Naive thymus-derived CD4-positive, alpha-beta T cell (primary cell): ENCODE results near the gene THBS2. TPM values are rescaled to one million over a fixed set of nuclear protein-coding genes. Genes with fewer than 3 reads are reported as not detected.

Experiments used
- ATAC-seq: fragments of 150-1000 bp; cut with Tn5 transposase; 2 replicates; pipeline ENCODE4 v1.10.0; 2021; ENCODE audit warnings: mild to moderate bottlenecking, moderate library complexity
- CTCF ChIA-PET: fragments of 350-600 bp; sonication (Branson Sonifier 250); formaldehyde crosslinking; loops from one replicate; lab custom pipeline; 2021; ENCODE audit warnings: antibody characterized with exemption; lab: Charles Lee
- POLR2A ChIA-PET: fragments of 350-600 bp; sonication (Branson Sonifier 250); formaldehyde crosslinking; loops from one replicate; lab custom pipeline; 2021; ENCODE audit warnings: antibody characterized with exemption, inconsistent platforms; lab: Charles Lee
- DNase-seq, 9 donors: peaks; one replicate each; pipeline versions ENCODE4 v3.0.0 to v3.0.0-alpha.2; 2020 to 2022; ENCODE audit warnings: mixed read lengths in 1 of 9
- H3K27ac ChIP-seq: one replicate; pipeline ENCODE4 v1.7.0; 2013; ENCODE audit warnings: mild to moderate bottlenecking, low read depth, low read length, moderate library complexity
- H3K27me3 ChIP-seq, 2 donors: one replicate each; pipeline ENCODE4 v1.7.0; 2013; ENCODE audit warnings: low read length in 2 of 2, mild to moderate bottlenecking in 2 of 2, moderate library complexity in 2 of 2; ENCODE audit not compliant: control insufficient read depth in 2 of 2, insufficient read depth in 2 of 2
- H3K36me3 ChIP-seq, 3 experiments: 1 replicate in 2 of 3; 2 replicates in 1 of 3; pipeline ENCODE4 v1.7.0; 2013; ENCODE audit warnings: low read length in 3 of 3, mild to moderate bottlenecking in 3 of 3, moderate library complexity in 1 of 3; ENCODE audit not compliant: insufficient read depth in 3 of 3, control insufficient read depth in 2 of 3
- H3K4me1 ChIP-seq, 2 donors: one replicate each; pipeline ENCODE4 v1.7.0; 2013; ENCODE audit warnings: low read length in 2 of 2, mild to moderate bottlenecking in 2 of 2, moderate library complexity in 1 of 2; ENCODE audit not compliant: control insufficient read depth in 2 of 2, insufficient read depth in 2 of 2
- H3K4me3 ChIP-seq: 2 replicates; pipeline ENCODE4 v1.7.0; 2013; ENCODE audit warnings: mild to moderate bottlenecking, low read length
- H3K9me3 ChIP-seq, 3 experiments: 1 replicate in 2 of 3; 2 replicates in 1 of 3; pipeline ENCODE4 v1.7.0; 2013; ENCODE audit warnings: low read length in 3 of 3; ENCODE audit not compliant: control insufficient read depth in 2 of 3
- H3K27ac Mint-ChIP-seq, 9 donors: one replicate each; pipeline ENCODE4 v1.8.0; 2020 to 2022; ENCODE audit warnings: mixed read lengths in 9 of 9, mild to moderate bottlenecking in 8 of 9, moderate library complexity in 5 of 9, inconsistent platforms in 2 of 9
- H3K27me3 Mint-ChIP-seq, 5 donors: one replicate each; pipeline ENCODE4 v1.8.0; 2021 to 2022; ENCODE audit warnings: mixed read lengths in 5 of 5, mild to moderate bottlenecking in 1 of 5
- H3K36me3 Mint-ChIP-seq, 5 donors: one replicate each; pipeline ENCODE4 v1.8.0; 2020 to 2022; ENCODE audit warnings: mixed read lengths in 5 of 5, mild to moderate bottlenecking in 3 of 5, inconsistent platforms in 1 of 5
- H3K4me1 Mint-ChIP-seq, 7 donors: one replicate each; pipeline ENCODE4 v1.8.0; 2020 to 2022; ENCODE audit warnings: mixed read lengths in 7 of 7, mild to moderate bottlenecking in 3 of 7, inconsistent platforms in 1 of 7
- H3K4me3 Mint-ChIP-seq, 10 donors: one replicate each; pipeline ENCODE4 v1.8.0; 2020 to 2022; ENCODE audit warnings: mild to moderate bottlenecking in 10 of 10, mixed read lengths in 10 of 10, moderate library complexity in 6 of 10, inconsistent platforms in 2 of 10
- H3K9me3 Mint-ChIP-seq, 11 donors: one replicate each; pipeline ENCODE4 v1.8.0; 2020 to 2022; ENCODE audit warnings: mixed read lengths in 11 of 11, mild to moderate bottlenecking in 4 of 11, inconsistent platforms in 1 of 11, moderate library complexity in 1 of 11
- intact Hi-C, 2 donors: fragments of 100-400 bp; cut with micrococcal nuclease; formaldehyde crosslinking; loops; one replicate each; pipeline ENCODE4 v1.15.1; 2023
- polyA plus RNA-seq, 2 donors: library from polyadenylated mRNA; unstranded; fragments of 300-500 nt; fragmentation: Illumina TruSeq; gene quantifications; one replicate each; pipeline ENCODE4 v1.2.3, GENCODE V29; 2021
- total RNA-seq, 6 experiments: library from RNA in 5 of 6; stranded (reverse) in 5 of 6; gene quantifications; 1 replicate in 5 of 6; 2 replicates in 1 of 6; pipeline ENCODE4 v1.2.3 and lab custom pipeline; 2021 to 2026

Gene THBS2
- total and polyA plus RNA-seq, 7 experiments from 2014 or later = 0.08 TPM; not detected in 6

DNA sequence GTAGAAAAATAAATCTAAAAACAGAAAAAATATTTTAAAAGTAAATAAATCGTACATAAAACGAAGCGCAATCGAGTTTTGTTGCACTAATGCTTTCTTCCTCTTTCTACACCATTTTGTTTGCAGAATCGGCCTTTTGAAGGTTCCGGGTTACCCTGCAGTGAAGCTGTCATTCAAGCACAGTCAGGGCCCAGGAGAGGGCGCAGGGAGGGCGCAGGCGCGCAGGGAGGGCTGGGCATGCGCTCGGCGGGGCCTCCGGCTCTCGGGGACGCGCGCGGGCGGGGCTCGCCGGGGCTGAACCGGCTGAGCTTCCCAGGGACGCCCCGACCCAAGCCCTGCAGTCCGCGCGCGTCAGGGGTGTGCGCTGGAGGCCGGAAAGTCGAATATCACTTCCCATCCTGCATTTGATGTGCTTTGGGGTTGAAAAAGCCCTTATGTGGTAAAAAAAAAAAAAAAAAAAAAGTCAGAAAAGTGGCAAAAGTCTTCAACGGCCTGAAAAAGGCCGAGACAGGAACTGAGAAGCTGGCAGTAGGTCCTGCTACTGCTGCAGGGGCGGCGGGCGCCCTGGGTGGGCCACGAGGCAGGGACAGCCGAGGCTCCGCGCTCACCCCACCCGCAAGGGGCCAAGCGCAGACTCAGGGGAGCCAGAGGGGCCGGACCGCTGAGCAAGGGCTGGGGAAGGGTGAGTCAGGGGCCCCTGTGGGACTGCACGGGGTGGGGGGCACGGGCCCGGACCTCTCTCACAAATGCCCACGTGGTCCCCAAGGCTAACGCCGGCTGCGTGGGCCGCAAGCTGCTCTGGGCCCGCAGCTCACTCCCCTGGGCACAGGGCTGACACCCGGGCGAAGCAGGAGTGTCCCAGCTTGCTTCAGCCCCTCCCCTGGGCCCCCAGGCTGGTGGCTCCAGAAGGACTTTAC lies 40.5 kb downstream of the THBS2 start:
- Mint-ChIP-seq H3K4me3 (peak overlapping the region; percentile 53 to 82 (median 68)), H3K36me3 (peaks cover 4 to 16% (median 5%) of the 10 kb centered on the region in 5 donors), H3K4me1 (peaks cover 0 to 30% (median 16%) of the 10 kb centered on the region in 7 donors), H3K27me3 (peaks cover 0 to 4% (median 0%) of the 10 kb centered on the region in 5 donors), H3K9me3 (peaks cover 2 to 37% (median 4%) of the 10 kb centered on the region in 11 donors), H3K27ac (peak overlapping the region; percentile 53 to 90 (median 81))
- peak; percentile 99 for ATAC-seq
- intact Hi-C loops = loop anchor here (1.0 to 5.0 kb wide), 9 partner anchors 329 to 1386 kb away; partner anchors contain the start of genes TBP (in 2 of the 2), AFDN (in 1 of the 2), C6orf120 (in 1 of the 2) and DYNLT2 (in 1 of the 2)
- Histone ChIP-seq H3K27me3 (no peaks in the 10 kb centered on the region), H3K27ac (peak overlapping the region; percentile 56), H3K4me1 (peaks cover 4 to 8% of the 10 kb centered on the region in 2 donors), H3K36me3 (no peaks in the 10 kb centered on the region), H3K4me3 (peak overlapping the region; percentile 13), H3K9me3 (no peaks in the 10 kb centered on the region)
- ChIA-PET POLR2A (interaction anchor here (0.6 to 1.1 kb wide), 5 partner anchors 489 to 1372 kb away, joined by 3 to 4 read pairs (median 3); partner anchors contain the start of genes C6orf120, DYNLT2, ERMARD and PDCD2), CTCF (no interaction called here)
- peak; percentile 82 to 94 (median 91) for DNase-seq

DNA sequence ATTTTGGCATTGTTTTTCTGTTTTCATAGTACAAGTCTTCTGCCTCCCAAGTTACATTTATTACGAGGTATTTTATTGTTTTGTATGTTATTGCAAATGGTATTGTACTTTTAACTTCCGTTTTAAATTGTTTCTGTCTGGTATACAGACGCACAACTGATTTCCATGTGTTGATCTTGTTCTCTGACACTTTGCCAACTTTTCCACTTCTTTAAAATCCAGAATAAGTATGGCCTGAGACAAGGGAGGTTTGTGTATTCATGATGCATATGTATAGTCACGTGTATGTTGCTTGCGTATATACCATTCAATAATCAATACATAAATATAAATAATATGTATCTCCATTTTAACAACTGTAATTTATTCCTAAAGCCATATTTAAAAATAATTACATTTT lies 41.2 kb downstream of the THBS2 start:
- POLR2A ChIA-PET = interaction anchor here (1.0 to 1.1 kb wide), 2 partner anchors 489 to 1372 kb away, joined by 3 to 4 read pairs; partner anchors contain the start of genes C6orf120, PDCD2 and WDR27
- Histone ChIP-seq H3K4me3 (peak overlapping the region; percentile 31), H3K36me3 (no peaks in the 10 kb centered on the region), H3K27ac (no peak overlapping the region), H3K4me1 (peaks cover 4 to 8% of the 10 kb centered on the region in 2 donors), H3K9me3 (peaks cover 0 to 2% (median 2%) of the 10 kb centered on the region in 3 experiments), H3K27me3 (no peaks in the 10 kb centered on the region)
- ATAC-seq (no peak), DNase-seq (no peak)
- Mint-ChIP-seq H3K36me3 (peaks cover 4 to 15% (median 12%) of the 10 kb centered on the region in 5 donors), H3K9me3 (peaks cover 2 to 44% (median 10%) of the 10 kb centered on the region in 11 donors), H3K27ac (peak overlapping the region in 6 of 9 donors; percentile 23 to 88 (median 70)), H3K4me3 (peak overlapping the region in 6 of 10 donors; percentile 16 to 82 (median 63)), H3K4me1 (peaks cover 0 to 37% (median 18%) of the 10 kb centered on the region in 7 donors), H3K27me3 (peaks cover 0 to 4% (median 0%) of the 10 kb centered on the region in 5 donors)
- intact Hi-C loops = loop anchor here (2.0 to 5.0 kb wide), 6 partner anchors 490 to 1385 kb away; partner anchors contain the start of genes TBP (in 2 of the 2), AFDN (in 1 of the 2), C6orf120 (in 1 of the 2) and DYNLT2 (in 1 of the 2)
- CTCF ChIA-PET = interaction anchor here (0.6 kb wide), 1 partner anchor 334 kb away, joined by 5 read pairs; no protein-coding TSS in a partner anchor

DNA sequence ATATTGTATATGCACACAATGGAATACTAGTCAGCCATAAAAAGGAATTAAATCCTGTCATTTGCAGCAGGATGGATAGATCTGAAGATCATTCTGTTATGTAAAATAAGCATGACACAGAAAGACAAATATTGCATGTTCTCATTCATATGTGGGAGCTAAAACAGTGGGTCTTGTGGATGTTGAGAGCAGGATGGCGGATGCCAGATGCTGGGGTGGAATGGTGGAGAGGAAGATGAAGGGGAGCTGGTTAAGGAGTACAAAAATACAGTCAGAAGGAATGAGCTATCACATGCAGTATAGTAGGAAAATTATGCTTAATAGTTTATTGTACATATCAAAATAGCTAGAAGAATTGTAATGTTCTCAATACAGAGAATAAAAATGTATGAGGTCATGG lies 41.8 kb downstream of the THBS2 start:
- no peaks in the 10 kb centered on the region for H3K27me3 ChIP-seq

DNA sequence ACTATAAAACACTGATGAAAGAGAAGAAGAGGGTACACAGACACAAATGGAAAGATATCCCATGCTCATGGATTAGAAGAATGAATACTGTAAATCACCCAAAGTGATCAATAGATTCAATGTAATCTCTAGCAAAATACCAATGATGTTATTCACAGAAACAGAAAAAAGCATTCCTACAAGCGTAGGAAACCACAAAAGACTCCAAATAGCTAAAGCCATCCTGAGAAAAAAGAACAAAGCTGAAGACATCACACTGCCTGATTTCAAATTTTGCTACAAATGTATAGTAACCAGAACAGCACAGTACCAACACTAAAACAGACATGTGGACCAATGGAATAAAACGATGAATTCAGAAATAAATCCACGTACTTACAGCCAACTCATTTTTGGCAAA lies 43.0 kb downstream of the THBS2 start:
- Mint-ChIP-seq H3K4me1 (peaks cover 0 to 38% (median 20%) of the 10 kb centered on the region in 7 donors), H3K36me3 (peaks cover 10 to 19% (median 15%) of the 10 kb centered on the region in 5 donors), H3K4me3 (peak overlapping the region in 1 of 10 donors; percentile 17), H3K9me3 (peaks cover 6 to 55% (median 20%) of the 10 kb centered on the region in 11 donors), H3K27me3 (peaks cover 0 to 4% (median 4%) of the 10 kb centered on the region in 5 donors), H3K27ac (no peak overlapping the region)
- intact Hi-C loops = loop anchor here (5.0 kb wide), 4 partner anchors 542 to 1383 kb away; partner anchors contain the start of genes AFDN (in 1 of the 2), DYNLT2 (in 1 of the 2), ERMARD (in 1 of the 2) and PDCD2 (in 1 of the 2)
- CTCF ChIA-PET = interaction anchor here (0.5 kb wide), 1 partner anchor 1233 kb away, joined by 3 read pairs; no protein-coding TSS in a partner anchor
- POLR2A ChIA-PET = no interaction called here
- Histone ChIP-seq H3K4me1 (peaks cover 4 to 8% of the 10 kb centered on the region in 2 donors), H3K27me3 (no peaks in the 10 kb centered on the region), H3K4me3 (no peak overlapping the region), H3K9me3 (peaks cover 0 to 4% (median 4%) of the 10 kb centered on the region in 3 experiments), H3K36me3 (no peaks in the 10 kb centered on the region), H3K27ac (no peak overlapping the region)
- DNase-seq = no peak
- ATAC-seq = no peak

More for the DNA sequence above, 41.8 kb downstream of the THBS2 start:
- intact Hi-C loops = loop anchor here (2.0 to 5.0 kb wide), 6 partner anchors 491 to 1385 kb away; partner anchors contain the start of genes TBP (in 2 of the 2), AFDN (in 1 of the 2), C6orf120 (in 1 of the 2) and DYNLT2 (in 1 of the 2)
- H3K4me1 Mint-ChIP-seq = peaks cover 0 to 38% (median 20%) of the 10 kb centered on the region in 7 donors
- DNase-seq (no peak), ATAC-seq (no peak)
- CTCF ChIA-PET = interaction anchor here (0.6 kb wide), 1 partner anchor 333 kb away, joined by 5 read pairs; no protein-coding TSS in a partner anchor
- Histone ChIP-seq H3K36me3 (no peaks in the 10 kb centered on the region), H3K9me3 (peaks cover 0 to 4% (median 4%) of the 10 kb centered on the region in 3 experiments), H3K4me1 (peaks cover 4 to 8% of the 10 kb centered on the region in 2 donors), H3K4me3 (no peak overlapping the region), H3K27ac (no peak overlapping the region)
- peak overlapping the region in 7 of 10 donors; percentile 2 to 74 (median 56) for H3K4me3 Mint-ChIP-seq
- peak overlapping the region in 6 of 9 donors; percentile 32 to 82 (median 67) for H3K27ac Mint-ChIP-seq
- peaks cover 0 to 4% (median 0%) of the 10 kb centered on the region in 5 donors for H3K27me3 Mint-ChIP-seq
- H3K36me3 Mint-ChIP-seq = peaks cover 5 to 15% (median 14%) of the 10 kb centered on the region in 5 donors
- POLR2A ChIA-PET = no interaction called here
- H3K9me3 Mint-ChIP-seq = peaks cover 2 to 47% (median 14%) of the 10 kb centered on the region in 11 donors

DNA sequence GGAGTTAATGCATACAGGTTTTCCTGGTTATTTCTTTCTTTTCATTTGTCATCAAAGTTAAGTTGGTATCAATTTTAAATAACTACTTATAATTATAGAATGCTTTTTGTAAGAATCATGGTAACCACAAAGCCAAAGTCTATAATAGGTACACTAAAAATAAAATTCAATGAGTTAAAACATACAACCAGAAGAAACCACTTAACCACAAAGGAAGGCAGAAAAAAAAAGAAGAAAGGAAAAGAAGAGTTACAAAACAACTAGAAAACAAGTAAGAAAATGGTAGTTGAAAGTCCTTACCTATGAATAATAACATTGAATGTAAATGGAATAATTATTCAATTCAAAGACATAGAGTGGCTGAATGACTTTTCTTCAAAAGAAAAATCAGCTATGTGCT lies 45.6 kb downstream of the THBS2 start:
- ATAC-seq (no peak), DNase-seq (no peak)
- H3K27ac Mint-ChIP-seq = no peak overlapping the region
- no peaks in the 10 kb centered on the region for H3K27me3 ChIP-seq
- intact Hi-C loops = no loop called here
- ChIA-PET POLR2A (no interaction called here), CTCF (interaction anchor here (1.0 kb wide), 1 partner anchor 314 kb away, joined by 6 read pairs; no protein-coding TSS in a partner anchor)
- H3K9me3 ChIP-seq = peaks cover 0 to 4% (median 4%) of the 10 kb centered on the region in 3 experiments
- peaks cover 0 to 4% (median 4%) of the 10 kb centered on the region in 5 donors for H3K27me3 Mint-ChIP-seq
- no peaks in the 10 kb centered on the region for H3K36me3 ChIP-seq
- H3K36me3 Mint-ChIP-seq = peaks cover 10 to 19% (median 15%) of the 10 kb centered on the region in 5 donors
- peaks cover 0 to 32% (median 20%) of the 10 kb centered on the region in 7 donors for H3K4me1 Mint-ChIP-seq
- H3K4me3 Mint-ChIP-seq = no peak overlapping the region
- peaks cover 4 to 5% of the 10 kb centered on the region in 2 donors for H3K4me1 ChIP-seq
- H3K9me3 Mint-ChIP-seq = peaks cover 9 to 55% (median 20%) of the 10 kb centered on the region in 11 donors
- H3K27ac ChIP-seq = no peak overlapping the region
- no peak overlapping the region for H3K4me3 ChIP-seq
